ENCODE data around the gene SNX1.

GRCh38 chr15:64148581-64148980, 52.8 kb downstream of the SNX1 start:
- TF ChIP-seq CTCF (CRISPR knock-in tag; IDR thresholded peaks at IDR 0.05) (no peak), BCL6 (CRISPR knock-in tag; IDR thresholded peaks at IDR 0.05) (no peak), PREB (CRISPR knock-in tag; IDR thresholded peaks at IDR 0.05) (no peak), NFIC (IDR thresholded peaks at IDR 0.05; ENCODE audit: low read length) (no peak), ASH2L (IDR thresholded peaks at IDR 0.05; ENCODE audit: insufficient read length, low read depth, low read length) (no peak), CBX5 (CRISPR knock-in tag; IDR thresholded peaks at IDR 0.05; ENCODE audit: borderline replicate concordance) (no peak), ZNF230 (CRISPR knock-in tag; IDR thresholded peaks at IDR 0.05) (no peak), EP300 (IDR thresholded peaks at IDR 0.05; ENCODE audit: low read depth in 2 of 2, low read length in 2 of 2) (no peak), EP300 (CRISPR knock-in tag; IDR thresholded peaks at IDR 0.05; ENCODE audit: borderline replicate concordance) (no peak), POLR2A (IDR thresholded peaks at IDR 0.05; ENCODE audit: insufficient read depth in 1 of 2, low read depth in 2 of 2, low read length in 2 of 2) (no peak), TBP (CRISPR knock-in tag; IDR thresholded peaks at IDR 0.05) (no peak)

Data from HepG2 (cell line).